ENCODE data around the gene CPB2.

The CPB2 gene

DNA sequence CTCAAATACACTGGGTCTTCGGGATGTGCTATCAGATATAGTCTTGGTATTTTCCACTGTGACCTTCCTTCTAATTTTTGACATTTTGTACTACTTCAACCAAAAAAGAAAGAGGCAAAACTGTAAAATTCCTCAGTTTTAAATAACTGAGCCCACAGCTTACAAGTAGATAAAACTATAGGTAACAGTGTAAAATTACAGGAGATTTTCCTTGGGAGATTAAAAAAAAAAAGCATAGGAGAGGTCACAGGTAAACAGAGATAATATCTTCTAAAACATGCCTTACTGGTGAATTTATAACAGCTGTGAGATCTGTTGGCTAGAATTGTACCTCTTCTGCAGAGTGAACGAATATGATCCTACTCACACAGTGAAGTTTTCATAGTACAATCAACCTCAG lies 59.4 kb downstream of the CPB2 start:
- no peak for DNase-seq

DNA sequence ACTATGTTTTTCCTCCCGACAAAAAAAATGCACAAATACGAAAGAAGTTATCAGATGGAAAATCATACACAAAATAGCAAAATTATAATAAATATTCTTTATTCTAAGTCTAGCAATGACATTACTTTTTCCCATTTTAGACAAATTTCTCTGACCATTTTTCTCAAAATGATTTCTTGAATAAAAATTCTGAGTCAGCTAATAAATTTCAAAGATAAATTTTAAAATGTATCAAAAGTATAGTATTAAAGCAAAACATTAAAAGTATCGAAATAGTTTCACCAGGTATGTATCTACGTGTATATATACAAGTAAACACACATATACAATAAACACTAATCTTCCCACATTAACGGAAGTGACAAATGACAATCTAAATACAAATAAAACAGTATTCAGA lies 61.2 kb downstream of the CPB2 start:
- DNase-seq, result no peak

DNA sequence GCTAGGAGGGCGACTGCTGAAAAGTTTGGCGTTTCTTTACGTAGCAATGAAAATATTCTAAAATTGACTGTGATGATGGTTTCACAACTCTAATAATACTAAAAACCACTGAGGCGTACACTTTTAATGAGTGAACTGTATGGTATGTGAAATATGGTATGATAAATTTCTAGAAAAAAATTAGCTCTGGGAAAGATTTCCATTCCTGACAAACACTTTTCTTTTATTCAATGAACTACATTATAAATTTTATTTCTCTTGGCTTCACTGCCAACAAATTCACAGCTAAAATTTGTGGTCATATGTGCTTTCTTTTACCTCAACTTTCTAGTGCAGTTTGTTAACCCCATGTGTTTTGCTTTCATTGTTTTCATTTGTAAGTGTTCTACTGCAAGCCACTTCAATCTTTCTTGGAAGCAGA lies 63.4 kb downstream of the CPB2 start:
- no peak for DNase-seq

GRCh38 chr13:46040763-46041162 lies 64.1 kb downstream of the CPB2 start:
- no peak for DNase-seq

- DNase-seq, result no peak
Observed at GRCh38 chr13:46039411-46040182, 65.2 kb downstream of the CPB2 start.

GRCh38 chr13:46038296-46038695 lies 66.5 kb downstream of the CPB2 start:
- no peak for DNase-seq

DNA sequence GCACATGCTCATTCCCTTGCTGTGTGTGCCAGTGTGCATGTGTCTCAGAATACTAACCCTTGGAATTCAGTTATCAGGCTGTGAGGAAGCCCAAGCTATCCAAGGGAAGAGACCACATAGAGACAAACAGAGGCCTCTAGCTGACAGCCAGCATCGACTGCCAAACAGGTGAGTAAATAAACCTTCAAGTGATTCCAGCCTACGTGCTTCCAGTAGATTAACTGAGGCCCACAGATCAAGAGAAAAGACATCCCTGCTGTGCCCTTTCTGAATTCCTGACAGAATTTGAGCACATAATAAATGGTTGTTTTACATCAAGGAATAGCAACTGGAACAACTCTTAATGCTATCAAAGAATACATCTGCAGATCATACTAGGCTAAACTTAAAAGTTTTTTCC lies 69.8 kb downstream of the CPB2 start:
- no peak for DNase-seq

- DNase-seq, result no peak
Observed at GRCh38 chr13:46032341-46032740, 72.5 kb downstream of the CPB2 start.

DNA sequence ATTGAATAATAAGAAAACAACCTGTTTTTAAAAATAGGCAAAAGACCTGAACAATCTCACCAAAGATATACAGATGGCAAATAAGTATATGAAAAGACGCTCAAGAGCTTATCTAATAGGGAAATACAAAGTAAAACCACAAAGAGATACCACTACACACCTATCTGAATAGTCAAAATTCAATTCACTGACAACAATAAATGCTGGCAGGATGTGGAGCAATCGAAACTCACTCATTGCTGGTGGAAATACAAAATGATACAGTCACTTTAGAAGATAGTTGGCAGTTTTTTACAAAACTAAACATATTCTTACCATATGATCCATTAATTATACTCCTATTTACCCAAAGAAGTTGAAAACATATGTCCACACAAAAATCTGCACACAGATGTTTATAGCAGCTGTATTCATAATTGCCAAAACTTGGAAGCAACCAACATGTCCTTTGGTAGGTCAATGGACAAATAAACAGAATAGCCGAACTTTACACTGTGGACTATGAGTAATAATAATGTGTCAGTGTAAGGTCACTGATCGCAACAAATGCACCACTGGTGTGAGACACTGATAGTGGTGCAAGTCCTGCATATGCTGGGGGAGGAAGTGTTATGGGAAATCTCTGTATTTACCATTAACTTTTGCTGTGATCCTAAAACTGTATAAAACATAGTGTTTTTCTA lies 73.1 kb downstream of the CPB2 start:
- no peak for DNase-seq

GRCh38 chr13:46025157-46025556 lies 79.7 kb downstream of the CPB2 start:
- DNase-seq, result no peak

- DNase-seq, result no peak
Observed at GRCh38 chr13:46022481-46022880, 82.4 kb downstream of the CPB2 start.

DNA sequence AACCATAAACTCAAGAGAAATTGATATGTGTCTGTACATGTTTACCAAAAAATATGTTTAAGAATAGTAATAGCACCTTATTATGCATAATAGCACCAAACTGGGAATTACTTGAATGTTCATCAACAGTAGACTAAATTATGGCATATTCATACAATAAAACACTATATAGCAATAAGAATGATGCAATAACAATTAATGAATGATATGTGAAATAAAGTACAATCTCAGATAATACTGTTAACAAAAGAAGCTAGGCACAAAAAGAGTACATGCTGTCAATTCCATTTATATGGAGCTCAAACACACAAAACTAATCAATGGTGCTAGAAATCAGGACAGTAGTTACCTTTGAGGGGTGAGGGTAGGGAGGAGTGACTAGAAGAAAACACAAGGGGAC lies 88.6 kb downstream of the CPB2 start:
- no peak for DNase-seq

DNA sequence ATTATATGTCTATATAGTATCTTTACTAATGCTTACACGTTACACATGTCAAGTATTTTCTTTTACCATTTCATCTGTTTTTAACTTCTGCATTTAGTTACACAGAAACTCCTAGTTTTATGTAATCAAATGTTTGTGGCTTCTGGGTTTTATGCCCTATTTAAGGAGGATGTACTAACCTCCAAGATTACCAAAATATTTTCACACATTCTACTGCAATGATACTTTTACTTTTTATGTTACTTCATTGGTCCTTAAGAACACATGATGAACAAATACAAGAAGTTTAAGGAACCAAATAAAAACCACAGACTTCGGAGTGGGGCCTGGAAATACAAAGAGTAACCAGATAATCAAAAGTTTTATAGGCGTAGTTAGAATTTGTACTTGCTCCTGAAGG lies 89.5 kb downstream of the CPB2 start:
- DNase-seq, result no peak

DNA sequence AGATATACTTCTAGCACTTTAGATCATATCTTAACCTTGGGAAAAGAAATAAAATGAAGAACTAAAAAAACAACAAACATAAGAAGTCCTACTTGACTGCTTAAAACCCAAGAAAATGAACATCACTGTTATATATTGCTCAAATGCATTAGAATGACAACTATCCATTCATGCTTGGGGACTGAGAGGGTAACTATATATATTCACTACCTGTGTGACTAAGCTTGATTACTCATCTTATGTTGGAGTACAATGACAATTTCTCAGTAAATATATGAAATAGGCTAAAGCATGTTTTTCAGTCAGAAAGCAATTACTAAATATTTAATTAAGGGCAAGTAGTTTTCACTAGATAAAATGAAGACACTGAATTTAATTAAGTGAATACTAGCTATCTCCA lies 92.4 kb downstream of the CPB2 start:
- no peak for DNase-seq

DNA sequence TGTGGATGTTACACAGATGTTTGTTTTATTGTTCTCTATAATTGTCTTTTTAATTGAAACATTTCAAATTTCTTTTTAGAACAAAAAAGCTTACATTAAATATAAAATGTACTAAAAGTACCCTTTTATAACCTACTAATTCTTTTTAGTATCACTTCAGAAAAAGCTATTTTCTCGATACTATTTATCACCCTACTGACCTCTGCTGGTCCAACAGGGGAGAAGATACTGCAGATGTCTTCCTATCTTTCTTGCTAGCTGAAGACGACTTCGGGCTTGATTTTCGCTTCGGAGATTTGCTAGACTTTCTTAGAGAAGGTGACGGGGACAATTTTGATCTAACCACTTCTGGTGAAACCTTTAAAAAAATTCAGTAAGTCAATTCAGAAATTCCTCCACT lies 94.7 kb downstream of the CPB2 start:
- DNase-seq, result no peak

DNA sequence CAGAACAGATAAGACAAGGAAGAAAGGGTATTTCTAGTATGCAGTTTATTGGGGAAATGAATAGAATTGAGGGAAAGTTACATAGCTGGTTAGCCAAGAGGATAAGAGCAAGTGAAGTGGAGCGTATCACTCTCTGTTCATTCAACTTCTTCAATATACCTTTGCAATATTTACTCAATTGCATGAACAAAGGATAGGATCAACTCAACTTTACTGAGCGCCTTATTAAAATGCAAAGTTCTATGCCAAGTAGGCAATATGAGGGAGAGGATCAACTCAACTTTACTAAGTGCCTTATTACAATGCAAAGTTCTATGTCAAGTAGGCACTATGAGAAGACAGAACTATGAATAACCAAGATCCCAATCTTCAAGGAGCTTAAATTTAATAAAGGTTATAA lies 96.2 kb downstream of the CPB2 start:
- no peak for DNase-seq

DNA sequence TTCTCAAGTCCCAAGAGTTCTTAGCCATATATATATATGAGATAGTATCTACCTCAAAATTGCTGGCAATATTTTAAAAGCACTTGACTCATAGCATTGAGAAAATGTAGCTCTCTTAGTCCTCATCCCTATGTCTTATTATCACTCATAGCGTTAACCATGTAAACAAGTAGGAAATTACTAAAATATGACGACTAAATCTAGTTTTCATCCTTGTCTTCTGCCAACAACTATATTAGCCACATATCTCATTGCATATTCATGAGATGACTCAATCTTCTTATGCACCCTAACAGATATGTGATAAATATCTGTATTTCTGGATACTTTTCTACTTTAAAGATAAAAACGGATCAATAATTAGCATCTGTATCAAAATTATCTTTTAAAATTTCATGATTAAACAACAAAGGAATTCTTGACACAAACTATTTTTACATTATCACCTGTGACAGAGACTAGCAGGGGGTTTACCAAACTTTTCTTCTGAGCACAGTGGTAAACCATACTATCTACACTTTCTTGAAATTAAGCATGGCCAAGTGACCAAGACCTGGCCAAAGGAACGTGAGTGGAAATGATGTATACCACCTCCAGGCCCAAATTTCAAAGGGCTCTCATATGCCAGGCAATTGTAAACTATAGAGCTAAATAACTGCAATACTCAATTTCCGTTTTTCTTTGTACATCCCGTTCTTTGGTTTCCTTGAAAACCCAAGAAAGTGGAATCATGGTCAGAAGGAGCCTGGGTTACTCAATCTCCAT lies 98.0 kb downstream of the CPB2 start:
- DNase-seq, result no peak

- no peak for DNase-seq
Observed at GRCh38 chr13:46004491-46004890, 100.3 kb downstream of the CPB2 start.
